Hematopoietic multipotent progenitor cell (in vitro differentiated cells): ENCODE data around the gene IAH1. TPM values are rescaled to one million over a fixed set of nuclear protein-coding genes. Genes with fewer than 3 reads are reported as not detected.
"Not testable (repeated sequence)": the region's sequence is repeated elsewhere in the genome, so short reads cannot be mapped to it uniquely, and the experiment has no call there.

Experiments
- DNase-seq, 3 donors: peaks; one replicate each; pipeline ENCODE4 v3.0.0-alpha.2; 2011 to 2015; ENCODE audit warnings: low read depth in 2 of 3, low spot score in 2 of 3
- total RNA-seq: library from RNA; depleted of rRNA; stranded (reverse); fragments of >200 nt; gene quantifications from one replicate; pipeline ENCODE4 v1.2.3, GENCODE V29; 2012

Gene IAH1
- total RNA-seq, 1 donor = 27.7 TPM

- DNase-seq = no peak
Observed at GRCh38 chr2:9472511-9472910, 1.8 kb upstream of the IAH1 start.

- DNase-seq = peak in 2 of 3 donors; percentile 9 to 37
Observed at GRCh38 chr2:9473308-9473984, 905 bp upstream of the IAH1 start.

- peak in 2 of 3 donors; percentile 46 to 54 for DNase-seq
Observed at GRCh38 chr2:9473985-9474360, 378 bp upstream of the IAH1 start.

- no peak for DNase-seq
Observed at GRCh38 chr2:9477914-9478313, 3.6 kb downstream of the IAH1 start.

- no peak for DNase-seq
Observed at GRCh38 chr2:9478526-9478925, 4.2 kb downstream of the IAH1 start.

GRCh38 chr2:9480157-9480556 is 5.8 kb downstream of the IAH1 start:
- no peak for DNase-seq

GRCh38 chr2:9483107-9483506 is 8.8 kb downstream of the IAH1 start:
- no peak for DNase-seq

GRCh38 chr2:9484533-9484932 is 10.2 kb downstream of the IAH1 start:
- no peak for DNase-seq

GRCh38 chr2:9488583-9489547 is 14.5 kb downstream of the IAH1 start:
- DNase-seq = no peak

- no peak for DNase-seq
Observed at GRCh38 chr2:9490789-9491188, 16.4 kb downstream of the IAH1 start.

- no peak for DNase-seq
Observed at GRCh38 chr2:9492927-9493326, 18.6 kb downstream of the IAH1 start.

GRCh38 chr2:9493478-9493877 is 19.1 kb downstream of the IAH1 start:
- no peak for DNase-seq

- DNase-seq = no peak
Observed at GRCh38 chr2:9494081-9494480, 19.7 kb downstream of the IAH1 start.

- DNase-seq = no peak
Observed at GRCh38 chr2:9497017-9497416, 22.7 kb downstream of the IAH1 start.

- DNase-seq = no peak
Observed at GRCh38 chr2:9498210-9498609, 23.9 kb downstream of the IAH1 start.

GRCh38 chr2:9508931-9509330 is 34.6 kb downstream of the IAH1 start:
- DNase-seq = no peak

- not testable (repeated sequence) for DNase-seq
Observed at GRCh38 chr2:9513946-9514345, 39.6 kb downstream of the IAH1 start.

- no peak for DNase-seq
Observed at GRCh38 chr2:9517118-9517782, 42.9 kb downstream of the IAH1 start.

- DNase-seq = no peak
Observed at GRCh38 chr2:9518163-9518562, 43.8 kb downstream of the IAH1 start.

- no peak for DNase-seq
Observed at GRCh38 chr2:9518780-9519179, 44.4 kb downstream of the IAH1 start.

GRCh38 chr2:9519250-9519649 is 44.9 kb downstream of the IAH1 start:
- no peak for DNase-seq
